Nephron progenitor cell (in vitro differentiated cells): ENCODE results near the gene NUDT19.

Experiments
- DNase-seq: peaks from one replicate; pipeline ENCODE4 v3.0.0; 2021
- H3K27ac Mint-ChIP-seq: 2 replicates; pipeline ENCODE4 v1.8.0; 2021; ENCODE audit warnings: mild to moderate bottlenecking, moderate library complexity, mixed read lengths
- H3K27me3 Mint-ChIP-seq: 2 replicates; pipeline ENCODE4 v1.8.0; 2021; ENCODE audit warnings: mild to moderate bottlenecking, low read depth, mixed read lengths; ENCODE audit not compliant: poor library complexity
- H3K36me3 Mint-ChIP-seq: 2 replicates; pipeline ENCODE4 v1.8.0; 2021; ENCODE audit warnings: low read depth, mixed read lengths
- H3K4me1 Mint-ChIP-seq: 2 replicates; pipeline ENCODE4 v1.8.0; 2021; ENCODE audit warnings: mixed read lengths
- H3K4me3 Mint-ChIP-seq: 2 replicates; pipeline ENCODE4 v1.8.0; 2021; ENCODE audit warnings: mild to moderate bottlenecking, moderate library complexity, mixed read lengths
- H3K9me3 Mint-ChIP-seq: 2 replicates; pipeline ENCODE4 v1.8.0; 2021; ENCODE audit warnings: mild to moderate bottlenecking, moderate library complexity, mixed read lengths
- TF ChIP-seq, protein P1 (sequence below): fragments of 200-600 bp; sonication (generic); IDR thresholded peaks from 2 replicates; pipeline ENCODE4 v1.5.0; 2021; ENCODE audit warnings: antibody characterized with exemption

NUDT19 gene

DNA sequence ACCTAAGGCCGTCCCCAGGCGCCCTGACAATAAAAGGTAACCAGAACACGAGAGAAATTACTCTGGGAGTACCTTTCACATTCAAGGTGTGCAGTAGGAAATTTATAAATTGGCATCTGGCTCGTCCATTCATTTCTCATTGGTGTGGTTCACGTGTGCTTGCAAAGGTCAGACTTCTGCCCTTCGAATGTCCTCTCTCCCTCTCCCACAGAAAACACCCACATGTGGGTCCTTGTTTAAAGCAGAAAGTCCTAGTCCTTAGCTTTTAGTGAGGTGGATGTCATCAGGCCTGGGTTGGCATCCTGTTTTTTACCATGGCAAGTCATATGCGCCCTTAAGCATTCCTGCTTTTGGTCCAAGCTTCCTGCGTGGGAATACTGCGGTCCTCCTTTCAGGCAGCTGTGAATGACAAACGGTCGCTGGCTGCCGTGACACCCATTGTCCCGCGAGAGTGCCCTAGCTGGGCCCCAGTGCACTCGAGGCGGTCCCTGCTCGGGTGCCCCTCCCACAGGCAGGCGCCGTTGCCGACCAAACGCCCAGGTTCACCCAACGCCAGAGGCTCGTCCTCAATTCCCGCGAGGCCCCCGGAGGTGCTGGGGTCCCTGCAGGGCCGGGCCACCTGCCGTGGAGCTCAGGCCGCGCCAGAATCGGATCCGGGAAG is at the start of gene NUDT19:
Gene NUDT19, plus strand, starts transcription at position 531 of the 661 bp plus-strand sequence. CDS start 140 bp downstream, outside the sequence.
- DNase-seq: peak; percentile 66
- Mint-ChIP-seq H3K27ac (no peak within 1 kb of the TSS), H3K27me3 (peaks cover 8% of the 10 kb centered on the region), H3K9me3 (peaks cover 18% of the 10 kb centered on the region), H3K4me1 (peaks cover 39% of the 10 kb centered on the region), H3K36me3 (peaks cover 41% of the 10 kb centered on the region), H3K4me3 (peak within 1 kb of the TSS; percentile 86)
- TF ChIP-seq, protein P1, sequence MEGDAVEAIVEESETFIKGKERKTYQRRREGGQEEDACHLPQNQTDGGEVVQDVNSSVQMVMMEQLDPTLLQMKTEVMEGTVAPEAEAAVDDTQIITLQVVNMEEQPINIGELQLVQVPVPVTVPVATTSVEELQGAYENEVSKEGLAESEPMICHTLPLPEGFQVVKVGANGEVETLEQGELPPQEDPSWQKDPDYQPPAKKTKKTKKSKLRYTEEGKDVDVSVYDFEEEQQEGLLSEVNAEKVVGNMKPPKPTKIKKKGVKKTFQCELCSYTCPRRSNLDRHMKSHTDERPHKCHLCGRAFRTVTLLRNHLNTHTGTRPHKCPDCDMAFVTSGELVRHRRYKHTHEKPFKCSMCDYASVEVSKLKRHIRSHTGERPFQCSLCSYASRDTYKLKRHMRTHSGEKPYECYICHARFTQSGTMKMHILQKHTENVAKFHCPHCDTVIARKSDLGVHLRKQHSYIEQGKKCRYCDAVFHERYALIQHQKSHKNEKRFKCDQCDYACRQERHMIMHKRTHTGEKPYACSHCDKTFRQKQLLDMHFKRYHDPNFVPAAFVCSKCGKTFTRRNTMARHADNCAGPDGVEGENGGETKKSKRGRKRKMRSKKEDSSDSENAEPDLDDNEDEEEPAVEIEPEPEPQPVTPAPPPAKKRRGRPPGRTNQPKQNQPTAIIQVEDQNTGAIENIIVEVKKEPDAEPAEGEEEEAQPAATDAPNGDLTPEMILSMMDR: no peak

DNA sequence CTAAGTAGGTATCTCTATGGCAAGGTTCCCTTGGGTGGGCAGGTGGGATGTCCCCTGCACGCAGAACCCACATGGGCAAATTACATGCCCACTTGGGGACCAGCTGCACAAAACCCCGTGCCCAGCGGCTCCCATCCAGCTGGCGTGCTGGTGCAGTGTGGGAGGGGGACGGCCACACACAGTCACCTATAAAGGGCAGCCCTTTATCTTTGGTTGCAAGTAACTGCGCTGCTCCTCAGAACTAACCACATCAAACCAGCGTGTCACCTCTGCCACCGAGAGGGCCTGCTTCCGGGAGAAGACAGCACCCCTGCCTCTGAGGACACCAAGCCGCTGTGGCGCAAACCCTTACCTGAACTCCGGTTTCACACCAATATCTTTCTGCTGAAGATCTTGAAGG is 48.9 kb upstream of the NUDT19 start:
- DNase-seq: no peak
- Mint-ChIP-seq H3K4me1 (peaks cover 9% of the 10 kb centered on the region), H3K36me3 (peaks cover 67% of the 10 kb centered on the region), H3K9me3 (no peaks in the 10 kb centered on the region), H3K27ac (peak overlapping the region; percentile 21), H3K27me3 (peaks cover 3% of the 10 kb centered on the region), H3K4me3 (no peak overlapping the region)
- TF ChIP-seq, protein P1: no peak

DNA sequence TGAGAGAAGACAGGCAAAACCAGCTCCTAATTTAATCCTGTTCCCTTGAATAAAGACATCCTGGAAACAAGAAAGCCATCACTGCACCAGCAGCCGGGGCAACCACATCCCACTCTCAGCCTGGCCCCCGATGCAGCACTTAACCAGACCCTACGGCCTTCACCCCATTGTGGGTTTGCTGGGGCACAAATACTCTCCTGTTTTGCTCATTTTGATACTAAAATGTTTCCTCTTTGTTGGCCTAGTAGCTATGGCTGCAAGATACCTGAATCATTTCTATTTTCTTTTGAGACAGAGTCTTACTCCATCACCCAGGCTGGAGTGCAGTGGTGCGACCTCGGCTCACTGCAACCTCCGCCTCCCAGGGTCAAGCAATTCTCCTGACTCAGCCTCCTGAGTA is 45.1 kb upstream of the NUDT19 start:
- peaks cover 6% of the 10 kb centered on the region for H3K27me3 Mint-ChIP-seq
- no peaks in the 10 kb centered on the region for H3K9me3 Mint-ChIP-seq
- TF ChIP-seq, protein P1: no peak
- peaks cover 12% of the 10 kb centered on the region for H3K4me1 Mint-ChIP-seq
- no peak overlapping the region for H3K4me3 Mint-ChIP-seq
- peaks cover 45% of the 10 kb centered on the region for H3K36me3 Mint-ChIP-seq
- no peak for DNase-seq
- H3K27ac Mint-ChIP-seq: no peak overlapping the region

DNA sequence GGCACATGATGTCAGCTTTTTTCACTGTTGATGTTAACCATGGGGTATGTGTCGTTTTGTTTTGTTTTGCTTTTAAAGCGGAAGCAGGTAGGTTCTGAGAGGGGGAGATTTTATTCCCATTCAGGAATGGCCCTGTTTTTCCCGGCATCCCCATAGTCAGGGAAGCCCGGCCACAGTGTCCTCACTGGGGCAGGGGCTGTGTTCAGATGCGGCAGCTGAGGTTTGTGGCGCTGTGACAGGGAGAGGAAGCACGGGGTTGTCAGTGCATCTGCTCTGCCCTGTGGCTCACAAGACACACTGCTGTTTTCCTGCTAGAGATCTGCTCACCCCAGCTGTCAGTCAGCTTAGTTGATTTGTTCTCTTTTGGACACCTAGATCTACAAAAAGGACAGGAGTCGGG is 44.3 kb upstream of the NUDT19 start:
- Mint-ChIP-seq H3K36me3 (peaks cover 41% of the 10 kb centered on the region), H3K27me3 (peaks cover 6% of the 10 kb centered on the region), H3K4me1 (peaks cover 17% of the 10 kb centered on the region), H3K9me3 (no peaks in the 10 kb centered on the region), H3K27ac (peak overlapping the region; percentile 45), H3K4me3 (no peak overlapping the region)
- TF ChIP-seq, protein P1: no peak
- DNase-seq: no peak

DNA sequence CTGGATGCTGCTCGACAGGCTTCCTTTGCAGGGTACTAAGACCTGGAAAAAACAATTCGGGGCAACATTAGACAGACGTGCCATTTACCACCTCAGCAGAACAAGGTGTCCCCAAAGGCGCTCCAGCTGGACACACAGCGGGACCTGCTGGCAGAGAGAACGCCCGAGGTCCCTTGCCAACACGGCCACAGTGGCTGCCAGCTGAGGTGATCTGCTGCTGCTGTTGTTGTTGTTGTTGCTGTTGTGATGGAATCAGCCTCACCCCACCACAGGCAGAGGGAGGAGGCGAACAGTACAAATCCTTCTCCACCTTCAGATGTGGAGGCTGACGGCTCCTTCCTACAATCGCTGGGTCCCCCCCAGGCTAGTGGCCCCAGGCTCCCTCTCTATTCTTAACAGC is 41.9 kb upstream of the NUDT19 start:
- TF ChIP-seq, protein P1: no peak
- Mint-ChIP-seq H3K27ac (peak overlapping the region; percentile 82), H3K4me1 (peaks cover 17% of the 10 kb centered on the region), H3K27me3 (peaks cover 3% of the 10 kb centered on the region), H3K4me3 (no peak overlapping the region), H3K36me3 (peaks cover 25% of the 10 kb centered on the region), H3K9me3 (no peaks in the 10 kb centered on the region)
- no peak for DNase-seq

DNA sequence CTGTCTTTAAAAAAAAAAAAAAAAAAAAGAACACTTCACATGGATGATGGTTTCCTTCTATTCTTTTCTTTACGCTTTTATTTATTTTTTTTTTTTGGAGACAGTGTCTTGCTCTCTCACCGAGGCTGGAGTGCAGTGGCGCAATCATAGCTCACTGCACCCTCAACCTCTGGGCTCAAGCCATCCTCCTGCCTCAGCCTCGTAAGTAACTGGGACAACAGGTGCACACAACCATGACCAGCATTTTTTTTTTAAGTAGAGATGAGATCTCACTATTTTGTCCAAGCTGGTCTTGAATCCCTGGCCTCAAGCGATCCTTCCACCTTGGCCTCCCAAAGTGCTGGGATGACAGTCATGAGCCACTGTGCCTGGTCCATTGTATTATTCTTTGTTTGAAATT is 41.0 kb upstream of the NUDT19 start:
- peaks cover 3% of the 10 kb centered on the region for H3K27me3 Mint-ChIP-seq
- TF ChIP-seq, protein P1: no peak
- peaks cover 17% of the 10 kb centered on the region for H3K4me1 Mint-ChIP-seq
- no peak overlapping the region for H3K27ac Mint-ChIP-seq
- no peak overlapping the region for H3K4me3 Mint-ChIP-seq
- no peak for DNase-seq
- peaks cover 26% of the 10 kb centered on the region for H3K36me3 Mint-ChIP-seq
- no peaks in the 10 kb centered on the region for H3K9me3 Mint-ChIP-seq
